PC-9 (cell line): Measurements from ENCODE around the gene CCL3.

Experiments used
- EZH2 ChIP-seq: fragments of 200-600 bp; sonication (generic); IDR thresholded peaks from 2 replicates; pipeline ENCODE4 v1.8.0; 2017; ENCODE audit warnings: antibody characterized with exemption, low read depth
- TF ChIP-seq, protein P1 (sequence below): fragments of 200-600 bp; sonication (generic); conservative IDR thresholded peaks from 2 replicates; pipeline ENCODE4 v1.6.1; 2017; ENCODE audit warnings: mixed run types, antibody characterized with exemption, mild to moderate bottlenecking, moderate library complexity

DNA sequence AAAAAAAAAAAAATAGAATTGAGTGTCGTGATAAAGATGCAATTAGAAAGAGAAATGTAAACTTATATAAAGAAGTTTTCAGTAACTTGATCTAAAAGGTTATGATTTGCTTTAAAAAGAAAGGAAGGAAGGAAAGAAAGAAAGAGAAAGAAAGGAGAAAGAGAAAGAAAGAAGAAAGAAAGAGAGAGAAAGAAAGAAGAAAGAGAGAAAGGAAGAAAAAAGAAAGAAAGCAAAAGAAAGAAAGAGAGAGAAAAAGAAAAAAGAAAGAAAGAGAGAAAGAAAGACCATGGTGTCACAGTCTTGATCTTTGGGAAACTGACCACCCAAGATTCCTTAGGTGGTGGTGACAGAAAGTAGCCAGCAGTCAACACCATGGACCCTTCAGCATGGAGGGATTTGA lies 4.3 kb upstream of the CCL3 start:
- TF ChIP-seq, protein P1, sequence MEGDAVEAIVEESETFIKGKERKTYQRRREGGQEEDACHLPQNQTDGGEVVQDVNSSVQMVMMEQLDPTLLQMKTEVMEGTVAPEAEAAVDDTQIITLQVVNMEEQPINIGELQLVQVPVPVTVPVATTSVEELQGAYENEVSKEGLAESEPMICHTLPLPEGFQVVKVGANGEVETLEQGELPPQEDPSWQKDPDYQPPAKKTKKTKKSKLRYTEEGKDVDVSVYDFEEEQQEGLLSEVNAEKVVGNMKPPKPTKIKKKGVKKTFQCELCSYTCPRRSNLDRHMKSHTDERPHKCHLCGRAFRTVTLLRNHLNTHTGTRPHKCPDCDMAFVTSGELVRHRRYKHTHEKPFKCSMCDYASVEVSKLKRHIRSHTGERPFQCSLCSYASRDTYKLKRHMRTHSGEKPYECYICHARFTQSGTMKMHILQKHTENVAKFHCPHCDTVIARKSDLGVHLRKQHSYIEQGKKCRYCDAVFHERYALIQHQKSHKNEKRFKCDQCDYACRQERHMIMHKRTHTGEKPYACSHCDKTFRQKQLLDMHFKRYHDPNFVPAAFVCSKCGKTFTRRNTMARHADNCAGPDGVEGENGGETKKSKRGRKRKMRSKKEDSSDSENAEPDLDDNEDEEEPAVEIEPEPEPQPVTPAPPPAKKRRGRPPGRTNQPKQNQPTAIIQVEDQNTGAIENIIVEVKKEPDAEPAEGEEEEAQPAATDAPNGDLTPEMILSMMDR: no peak
- TF ChIP-seq EZH2: no peak
